H54 (cell line): Measurements from ENCODE around the gene PIP5KL1.

ENCODE experiments used
- DNase-seq: peaks from one replicate; pipeline ENCODE4 v3.0.0; 2011; ENCODE audit warnings: low spot score, mixed read lengths; ENCODE audit not compliant: insufficient read length
- FAIRE-seq: peaks from 3 replicates; lab custom pipeline; 2011; peaks lifted over from hg19 to GRCh38; lab: Jason Lieb, UNC
- POLR2A ChIP-seq: IDR thresholded peaks from 2 replicates; pipeline ENCODE4 v1.6.1; 2011; ENCODE audit warnings: low read depth, mild to moderate bottlenecking, low read length

Gene PIP5KL1

DNA sequence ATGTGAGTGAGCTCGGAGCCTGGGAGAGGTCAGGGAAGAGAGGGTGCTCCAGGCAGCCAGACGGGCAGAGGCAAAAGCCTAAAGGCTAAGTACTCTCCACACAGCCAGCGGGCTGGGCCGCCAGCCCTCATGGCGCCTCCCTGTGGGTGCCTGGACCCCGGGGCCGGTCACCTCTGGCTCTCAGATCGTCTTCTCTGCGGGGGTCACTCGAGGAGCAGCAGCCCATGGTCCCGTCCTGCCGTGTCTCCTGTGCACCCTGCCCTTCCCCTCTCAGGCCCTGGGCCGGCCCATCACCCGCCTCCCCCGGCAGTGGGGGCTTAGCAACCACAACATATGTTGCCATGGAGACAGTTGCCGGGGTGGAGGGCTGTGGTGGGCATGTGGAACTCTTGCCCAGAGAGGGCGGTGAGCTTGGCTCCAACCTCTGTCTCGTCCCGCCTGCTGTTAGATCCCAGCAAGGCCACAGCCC lies 57.3 kb downstream of the PIP5KL1 start:
- DNase-seq, result no peak
- no peak for FAIRE-seq
- no peak for TF ChIP-seq POLR2A

- TF ChIP-seq POLR2A, result no peak
- FAIRE-seq (no peak), DNase-seq (no peak)
These were observed 58.0 kb downstream of the PIP5KL1 start for GRCh38 chr9:127872369-127873222.

DNA sequence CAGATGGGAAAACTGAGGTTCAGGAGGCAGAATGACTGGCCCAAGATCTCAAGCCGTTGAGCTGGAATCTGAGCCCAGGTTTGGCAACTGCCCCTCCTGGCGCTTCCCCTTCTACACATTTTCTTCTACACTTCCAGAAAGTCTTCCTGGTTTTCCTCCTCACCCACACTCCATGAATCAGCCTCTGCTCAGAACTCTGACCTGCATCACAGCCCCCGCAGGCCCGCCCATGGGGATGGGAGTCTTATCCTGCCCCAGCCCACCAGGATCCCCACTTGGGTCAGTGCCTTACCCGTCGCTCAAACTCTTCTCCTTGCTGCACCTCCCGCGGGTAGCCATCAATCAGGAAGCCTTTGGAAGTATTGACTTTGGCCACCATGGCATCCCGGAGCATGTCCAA lies 59.0 kb downstream of the PIP5KL1 start:
- TF ChIP-seq POLR2A, result no peak
- DNase-seq (no peak), FAIRE-seq (no peak)

- DNase-seq (no peak), FAIRE-seq (no peak)
- no peak for TF ChIP-seq POLR2A
These were observed 59.7 kb downstream of the PIP5KL1 start for GRCh38 chr9:127870887-127871286.
